Peyer's patch (tissue), 4 donors: Measurements from ENCODE around the gene NDUFAF5.

Source experiments
- CTCF ChIP-seq, 6 experiments: fragments of 450-650 bp in 4 of 6; fragments of 200-600 bp in 2 of 6; sonication (generic) in 1 of 6; IDR thresholded peaks; one replicate each; pipeline ENCODE4 v1.5.1; 2017 to 2019; ENCODE audit warnings: antibody characterized with exemption in 6 of 6, mild to moderate bottlenecking in 3 of 6, moderate library complexity in 1 of 6
- POLR2A ChIP-seq, 2 donors: fragments of 450-650 bp; IDR thresholded peaks; one replicate each; pipeline ENCODE4 v1.5.1; 2017; ENCODE audit warnings: antibody characterized with exemption in 2 of 2, mild to moderate bottlenecking in 2 of 2, moderate library complexity in 2 of 2

- no peak for TF ChIP-seq POLR2A (IDR thresholded peaks at IDR 0.05)
- TF ChIP-seq CTCF (IDR thresholded peaks at IDR 0.05) = no peak
These were observed 66.5 kb downstream of the NDUFAF5 start for GRCh38 chr20:13851279-13851678.
